CD14-positive monocyte (primary cell): ENCODE measurements around the gene EYA4. TPM values are rescaled to one million over a fixed set of nuclear protein-coding genes. Genes with fewer than 3 reads are reported as not detected.

Experiments used
- DNase-seq, 3 donors: peaks; one replicate each; pipeline ENCODE4 v3.0.0-alpha.2; 2011 to 2022
- H2AFZ ChIP-seq: 2 replicates; pipeline ENCODE4 v1.6.0; 2012; ENCODE audit warnings: mild to moderate bottlenecking, low read depth, low read length, inconsistent platforms; ENCODE audit not compliant: insufficient read depth, poor library complexity, severe bottlenecking
- H3K27ac ChIP-seq, 2 donors: 1 replicate in 1 of 2; 2 replicates in 1 of 2; pipeline ENCODE4 v1.5.1; 2012 to 2013; ENCODE audit warnings: low read length in 2 of 2, control low read depth in 1 of 2, inconsistent platforms in 1 of 2, low read depth in 1 of 2, mild to moderate bottlenecking in 1 of 2
- H3K27me3 ChIP-seq, 2 donors: one replicate each; pipeline versions ENCODE4 v1.6.0 to v1.6.1; 2011 to 2013; ENCODE audit warnings: low read length in 2 of 2; ENCODE audit not compliant: control insufficient read depth in 2 of 2, insufficient read depth in 2 of 2
- H3K36me3 ChIP-seq, 2 donors: replicated peaks in 1 of 2; 1 replicate in 1 of 2; 2 replicates in 1 of 2; pipeline versions ENCODE4 v1.5.1 to v1.6.1; 2012 to 2013; ENCODE audit warnings: low read length in 2 of 2, control low read depth in 1 of 2, inconsistent platforms in 1 of 2, mild to moderate bottlenecking in 1 of 2; ENCODE audit not compliant: insufficient read depth in 2 of 2, control insufficient read depth in 1 of 2
- H3K4me1 ChIP-seq, 2 donors: 1 replicate in 1 of 2; 2 replicates in 1 of 2; pipeline versions ENCODE4 v1.5.1 to v1.6.1; 2012 to 2013; ENCODE audit warnings: low read length in 2 of 2, control low read depth in 1 of 2, inconsistent platforms in 1 of 2, mild to moderate bottlenecking in 1 of 2, moderate library complexity in 1 of 2; ENCODE audit not compliant: insufficient read depth in 2 of 2, control insufficient read depth in 1 of 2
- H3K4me2 ChIP-seq: replicated peaks from 2 replicates; pipeline ENCODE3; 2012; ENCODE audit warnings: low read length, moderate library complexity, mild to moderate bottlenecking; ENCODE audit not compliant: poor library complexity, severe bottlenecking; ENCODE audit errors: extremely low read depth
- H3K4me3 ChIP-seq, 3 experiments: fragments of 200-600 bp in 1 of 3; sonication (generic) in 1 of 3; replicated peaks in 1 of 3; 1 replicate in 2 of 3; 2 replicates in 1 of 3; pipeline ENCODE4 v1.5.1; 2011 to 2013; ENCODE audit warnings: low read length in 3 of 3, mild to moderate bottlenecking in 3 of 3, control low read depth in 2 of 3, low read depth in 2 of 3, inconsistent platforms in 1 of 3, moderate library complexity in 1 of 3
- H3K79me2 ChIP-seq: 2 replicates; pipeline ENCODE4 v1.6.0; 2012; ENCODE audit warnings: mild to moderate bottlenecking, control low read depth, inconsistent platforms, low read length, moderate library complexity; ENCODE audit not compliant: insufficient read depth
- H3K9ac ChIP-seq: 2 replicates; pipeline ENCODE4 v1.6.0; 2017; ENCODE audit warnings: low read length, mild to moderate bottlenecking; ENCODE audit not compliant: insufficient read depth, poor library complexity, severe bottlenecking
- H3K9me3 ChIP-seq, 2 donors: replicated peaks in 1 of 2; 1 replicate in 1 of 2; 2 replicates in 1 of 2; pipeline versions ENCODE4 v1.5.1 to v1.6.1; 2012 to 2013; ENCODE audit warnings: low read length in 2 of 2, control low read depth in 1 of 2; ENCODE audit not compliant: control insufficient read depth in 1 of 2, insufficient read depth in 1 of 2
- H4K20me1 ChIP-seq: 2 replicates; pipeline ENCODE4 v1.6.0; 2012; ENCODE audit warnings: mild to moderate bottlenecking, low read length, control low read depth, moderate library complexity; ENCODE audit not compliant: insufficient read depth
- H3K27ac Mint-ChIP-seq, 7 donors: one replicate each; pipeline ENCODE4 v1.8.0; 2020; ENCODE audit warnings: mild to moderate bottlenecking in 7 of 7, mixed read lengths in 7 of 7, moderate library complexity in 6 of 7, inconsistent platforms in 2 of 7
- H3K27me3 Mint-ChIP-seq, 3 donors: one replicate each; pipeline ENCODE4 v1.8.0; 2021 to 2022; ENCODE audit warnings: low read depth in 3 of 3, mild to moderate bottlenecking in 3 of 3, mixed read lengths in 3 of 3, moderate library complexity in 3 of 3, inconsistent platforms in 1 of 3
- H3K36me3 Mint-ChIP-seq, 2 donors: one replicate each; pipeline ENCODE4 v1.8.0; 2020; ENCODE audit warnings: mixed read lengths in 2 of 2, inconsistent platforms in 1 of 2, mild to moderate bottlenecking in 1 of 2
- H3K4me1 Mint-ChIP-seq: one replicate; pipeline ENCODE4 v1.8.0; 2020; ENCODE audit warnings: mild to moderate bottlenecking, mixed read lengths
- H3K4me3 Mint-ChIP-seq, 2 donors: one replicate each; pipeline ENCODE4 v1.8.0; 2020; ENCODE audit warnings: mild to moderate bottlenecking in 2 of 2, mixed read lengths in 2 of 2, moderate library complexity in 1 of 2
- H3K9me3 Mint-ChIP-seq, 7 donors: one replicate each; pipeline ENCODE4 v1.8.0; 2020 to 2022; ENCODE audit warnings: mixed read lengths in 7 of 7, mild to moderate bottlenecking in 6 of 7, moderate library complexity in 6 of 7, inconsistent platforms in 2 of 7
- CTCF ChIP-seq: fragments of 200-600 bp; IDR thresholded peaks from one replicate; pipeline ENCODE4 v1.8.0; 2022; ENCODE audit warnings: antibody characterized with exemption, mild to moderate bottlenecking
- WGBS: methylation state at CpG from one replicate; pipeline ENCODE4 v1.1.5; 2013; ENCODE audit warnings: missing lambda C conversion rate; ENCODE audit not compliant: insufficient coverage; 5-methylcytosine and 5-hydroxymethylcytosine counted together
- intact Hi-C, 2 donors: fragments of 100-400 bp; cut with micrococcal nuclease; formaldehyde crosslinking; loops; one replicate each; pipeline versions ENCODE4 v1.15.0 to v1.15.1; 2023
- polyA plus RNA-seq, 3 donors: library from polyadenylated mRNA; depleted of rRNA in 1 of 3; unstranded in 2 of 3; stranded (reverse) in 1 of 3; fragments of 300-500 nt in 2 of 3; fragments of >200 nt in 1 of 3; fragmentation: Illumina TruSeq in 2 of 3; gene quantifications; 1 replicate in 2 of 3; 2 replicates in 1 of 3; pipeline ENCODE4 v1.2.3, GENCODE V29; 2012 to 2021

The EYA4 gene
- polyA plus RNA-seq, 3 donors = not detected

GRCh38 chr6:133337308-133337707 lies 96.2 kb downstream of the EYA4 start:
- no peak overlapping the region for H3K4me3 ChIP-seq
- Mint-ChIP-seq H3K27ac (no peak overlapping the region), H3K9me3 (peaks cover 0 to under 1% (median 0%) of the 10 kb centered on the region in 7 donors), H3K36me3 (no peaks in the 10 kb centered on the region), H3K4me3 (no peak overlapping the region), H3K4me1 (no peaks in the 10 kb centered on the region), H3K27me3 (no peaks in the 10 kb centered on the region)
- H3K4me1 ChIP-seq = no peaks in the 10 kb centered on the region
- no peaks in the 10 kb centered on the region for H3K36me3 ChIP-seq
- 100% methylated on average over 1 of the region's 1 CpG for WGBS
- H3K4me2 ChIP-seq = no peak overlapping the region
- no peak overlapping the region for H2AFZ ChIP-seq
- DNase-seq = no peak
- H3K79me2 ChIP-seq = no peaks in the 10 kb centered on the region
- H3K9ac ChIP-seq = no peak overlapping the region
- H4K20me1 ChIP-seq = no peaks in the 10 kb centered on the region
- no peak for TF ChIP-seq CTCF
- no peak overlapping the region for H3K27ac ChIP-seq
- no peaks in the 10 kb centered on the region for H3K27me3 ChIP-seq
- no peaks in the 10 kb centered on the region for H3K9me3 ChIP-seq
- intact Hi-C loops = no loop called here

- Histone ChIP-seq H3K9me3 (no peaks in the 10 kb centered on the region), H3K4me3 (no peak overlapping the region), H2AFZ (no peak overlapping the region), H3K4me2 (no peak overlapping the region), H3K27me3 (no peaks in the 10 kb centered on the region), H3K27ac (no peak overlapping the region), H3K79me2 (no peaks in the 10 kb centered on the region), H4K20me1 (no peaks in the 10 kb centered on the region), H3K4me1 (no peaks in the 10 kb centered on the region), H3K36me3 (no peaks in the 10 kb centered on the region), H3K9ac (no peak overlapping the region)
- H3K4me1 Mint-ChIP-seq = no peaks in the 10 kb centered on the region
- no peaks in the 10 kb centered on the region for H3K9me3 Mint-ChIP-seq
- H3K36me3 Mint-ChIP-seq = no peaks in the 10 kb centered on the region
- intact Hi-C loops = no loop called here
- 81% methylated on average over 4 of the region's 7 CpGs for WGBS
- TF ChIP-seq CTCF = no peak
- DNase-seq = no peak
- no peak overlapping the region for H3K4me3 Mint-ChIP-seq
- no peaks in the 10 kb centered on the region for H3K27me3 Mint-ChIP-seq
- H3K27ac Mint-ChIP-seq = no peak overlapping the region
These were observed 98.6 kb downstream of the EYA4 start for GRCh38 chr6:133339543-133340384.
